ENCODE measurements around the gene RPS10.
"Not testable (repeated sequence)": the region's sequence is repeated elsewhere in the genome, so short reads cannot be mapped to it uniquely, and the experiment has no call there.

Gene RPS10

DNA sequence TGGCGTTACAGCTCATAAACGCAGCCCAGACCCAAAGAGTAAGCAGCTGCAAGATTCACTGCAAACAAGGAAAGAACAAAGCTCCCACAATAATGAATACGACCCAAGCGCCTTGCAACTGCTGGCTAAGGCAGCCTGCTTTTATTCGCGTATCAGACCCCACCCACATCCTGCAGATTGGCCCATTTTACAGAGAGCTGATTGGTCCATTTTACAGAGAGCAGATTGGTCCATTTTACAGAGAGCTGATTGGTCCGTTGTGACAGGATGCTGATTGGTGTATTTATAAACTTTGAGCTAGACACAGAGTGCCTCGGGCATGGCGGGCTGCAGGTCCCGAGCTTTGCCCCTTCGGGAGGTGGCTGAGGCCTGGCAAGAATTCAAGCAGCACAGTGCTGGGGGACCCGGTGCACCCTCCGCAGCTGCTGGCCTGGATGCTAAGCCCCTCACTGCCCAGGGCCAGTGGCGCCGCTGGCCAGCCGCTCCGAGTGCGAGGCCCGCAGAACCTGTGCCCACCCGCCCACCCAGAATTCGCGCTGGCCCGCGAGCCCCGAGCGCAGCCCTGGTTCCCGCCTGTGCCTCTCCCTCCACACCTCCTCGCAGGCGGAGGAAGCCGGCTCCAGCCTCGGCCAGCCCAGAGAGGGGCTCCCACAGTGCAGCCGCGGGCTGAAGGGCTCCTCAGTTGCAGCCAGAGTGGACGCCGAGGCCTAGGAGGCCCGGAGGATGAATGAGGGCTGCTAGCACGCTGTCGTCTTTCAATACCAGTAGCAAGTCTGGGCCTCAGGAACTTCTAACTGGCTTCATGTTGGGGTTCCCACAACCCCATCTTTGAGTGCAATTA, 11.2 kb upstream of the RPS10 start:
- Histone ChIP-seq H3K27me3 (ENCODE audit: low read depth) (no peaks in the 10 kb centered on the region), H3K36me3 (replicated peaks) (no peaks in the 10 kb centered on the region), H3K9me3 (no peaks in the 10 kb centered on the region), H3K4me1 (no peaks in the 10 kb centered on the region), H3K4me3 (no peak overlapping the region)
- in situ Hi-C loops (cut with MboI; ENCODE audit: low sequenced_read_pairs), result no loop called here
- no peak for DNase-seq (ENCODE audit: low spot score in 2 of 2)

DNA sequence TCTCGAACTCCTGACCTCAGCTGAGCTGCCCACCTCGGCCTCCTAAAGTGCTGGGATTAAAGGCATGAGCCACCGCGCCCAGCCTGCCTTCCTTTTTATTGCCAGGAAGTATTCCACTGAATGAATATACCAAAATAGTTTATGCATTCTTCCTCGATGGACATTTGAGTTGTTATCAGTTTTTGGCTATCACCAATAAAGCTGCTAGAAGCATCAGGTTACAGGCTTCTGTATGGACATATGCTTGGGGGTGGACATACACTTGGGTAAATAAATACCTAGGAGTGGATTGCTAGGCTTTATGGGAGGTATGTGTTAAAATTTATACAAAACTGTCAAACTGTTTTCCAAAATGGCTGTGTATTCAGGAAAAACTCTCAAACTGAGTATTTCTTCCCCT, 10.0 kb upstream of the RPS10 start:
- no peak overlapping the region for H3K4me3 ChIP-seq
- H3K36me3 ChIP-seq (replicated peaks), result no peaks in the 10 kb centered on the region
- H3K9me3 ChIP-seq, result peaks cover 4% of the 10 kb centered on the region
- H3K4me1 ChIP-seq, result no peaks in the 10 kb centered on the region
- no peak for DNase-seq (ENCODE audit: low spot score in 2 of 2)
- in situ Hi-C loops (cut with MboI; ENCODE audit: low sequenced_read_pairs), result no loop called here
- no peaks in the 10 kb centered on the region for H3K27me3 ChIP-seq (ENCODE audit: low read depth)

DNA sequence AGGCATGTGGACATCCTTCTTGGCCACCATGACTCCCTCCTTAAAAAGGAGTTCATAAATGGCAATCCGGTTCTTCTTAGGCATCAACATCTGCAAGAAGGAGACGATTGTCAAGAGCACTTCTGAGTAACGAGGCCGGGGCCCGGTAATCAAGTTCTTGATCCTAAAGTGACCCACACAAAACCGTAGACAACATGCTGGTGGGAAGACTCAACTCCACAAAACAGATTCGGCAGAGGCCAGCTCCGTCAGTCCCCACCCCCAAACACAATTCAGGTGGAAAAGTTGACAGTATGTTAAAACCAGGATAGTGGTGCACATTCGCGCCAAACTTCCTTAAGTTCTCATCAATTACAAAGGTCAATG, 754 bp downstream of the RPS10 start:
- Histone ChIP-seq H3K9me3 (no peaks in the 10 kb centered on the region; the same call in 1 of the 2 replicates), H3K4me3 (peak overlapping the region; percentile 94), H3K36me3 (replicated peaks) (peaks cover 55% of the 10 kb centered on the region), H3K4me1 (peaks cover 19% of the 10 kb centered on the region), H3K27me3 (ENCODE audit: low read depth) (no peaks in the 10 kb centered on the region)
- in situ Hi-C loops (cut with MboI; ENCODE audit: low sequenced_read_pairs), result no loop called here
- peak in 1 of 2 experiments; percentile 30 for DNase-seq (ENCODE audit: low spot score in 2 of 2)

- Histone ChIP-seq H3K27me3 (ENCODE audit: low read depth) (no peaks in the 10 kb centered on the region), H3K4me3 (peak overlapping the region; percentile 94), H3K9me3 (no peaks in the 10 kb centered on the region; the same call in 1 of the 2 replicates), H3K4me1 (peaks cover 19% of the 10 kb centered on the region), H3K36me3 (replicated peaks) (peaks cover 61% of the 10 kb centered on the region)
- in situ Hi-C loops (cut with MboI; ENCODE audit: low sequenced_read_pairs), result no loop called here
- DNase-seq (ENCODE audit: low spot score in 2 of 2), result peak; percentile 72 to 87
These were observed 1.4 kb downstream of the RPS10 start for GRCh38 chr6:34424200-34425131.

DNA sequence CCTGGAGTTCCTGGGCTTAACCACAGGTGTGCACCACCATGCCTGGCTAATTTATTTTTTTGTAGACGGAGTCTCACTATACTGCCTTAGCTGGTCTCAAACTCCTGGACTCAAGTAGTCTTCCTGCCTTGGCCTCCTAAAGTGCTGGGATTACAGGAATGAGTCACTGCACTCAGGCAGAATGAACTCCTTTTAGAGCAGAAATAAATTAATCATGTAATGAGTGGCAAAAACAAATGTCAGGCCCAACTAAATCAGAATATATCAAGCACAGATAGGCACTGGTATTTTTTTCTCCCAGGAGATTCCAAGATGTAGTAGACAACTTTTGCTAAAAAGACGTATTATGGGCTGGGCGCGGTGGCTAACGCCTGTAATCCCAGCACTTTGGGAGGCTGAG, 2.6 kb downstream of the RPS10 start:
- peaks cover 73% of the 10 kb centered on the region for H3K36me3 ChIP-seq (replicated peaks)
- no peaks in the 10 kb centered on the region for H3K27me3 ChIP-seq (ENCODE audit: low read depth)
- DNase-seq (ENCODE audit: low spot score in 2 of 2), result no peak
- H3K9me3 ChIP-seq, result no peaks in the 10 kb centered on the region
- H3K4me1 ChIP-seq, result peaks cover 19% of the 10 kb centered on the region
- no peak overlapping the region for H3K4me3 ChIP-seq
- in situ Hi-C loops (cut with MboI; ENCODE audit: low sequenced_read_pairs), result no loop called here

GRCh38 chr6:34418367-34418766, 7.5 kb downstream of the RPS10 start:
- H3K36me3 ChIP-seq (replicated peaks), result peaks cover 88% of the 10 kb centered on the region

DNA sequence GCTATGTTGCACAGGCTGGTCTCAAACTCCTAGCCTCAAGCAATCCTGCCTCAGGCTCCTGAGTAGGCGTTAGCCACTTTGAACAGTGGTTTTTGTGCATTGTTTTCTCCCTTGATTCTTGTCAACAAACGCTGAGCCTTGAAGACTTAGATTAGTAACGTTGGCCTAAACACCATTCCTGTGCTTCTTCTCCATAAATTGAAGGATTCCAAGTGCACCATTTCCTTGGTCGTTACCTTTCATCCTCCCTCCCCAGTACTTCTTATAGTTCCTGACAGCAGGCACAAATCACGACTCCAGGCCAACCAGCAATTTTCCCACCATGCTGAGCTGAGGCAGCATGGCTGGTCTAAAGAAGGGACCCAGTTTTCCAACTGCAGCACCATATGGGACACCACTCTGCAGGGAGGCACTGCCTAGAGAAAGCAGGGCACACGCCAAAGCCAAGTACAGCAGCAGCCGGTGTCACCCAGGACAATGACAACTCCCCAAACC, 8.9 kb downstream of the RPS10 start:
- H3K4me1 ChIP-seq, result peaks cover 6% of the 10 kb centered on the region
- H3K4me3 ChIP-seq, result no peak overlapping the region
- DNase-seq (ENCODE audit: low spot score in 2 of 2), result no peak
- no peaks in the 10 kb centered on the region for H3K9me3 ChIP-seq
- in situ Hi-C loops (cut with MboI; ENCODE audit: low sequenced_read_pairs), result loop anchor here (5.0 kb wide), 1 partner anchor 170 kb away; the partner anchor contains the start of gene SMIM29
- no peaks in the 10 kb centered on the region for H3K27me3 ChIP-seq (ENCODE audit: low read depth)
- peaks cover 73% of the 10 kb centered on the region for H3K36me3 ChIP-seq (replicated peaks)

More at GRCh38 chr6:34418367-34418766, 7.5 kb downstream of the RPS10 start:
- Histone ChIP-seq H3K27me3 (ENCODE audit: low read depth) (no peaks in the 10 kb centered on the region), H3K4me1 (peaks cover 5% of the 10 kb centered on the region), H3K9me3 (no peaks in the 10 kb centered on the region), H3K4me3 (no peak overlapping the region)
- in situ Hi-C loops (cut with MboI; ENCODE audit: low sequenced_read_pairs), result loop anchor here (5.0 kb wide), 1 partner anchor 171 kb away; the partner anchor contains the start of gene SMIM29
- no peak for DNase-seq (ENCODE audit: low spot score in 2 of 2)

- H3K36me3 ChIP-seq (replicated peaks), result peaks cover 59% of the 10 kb centered on the region
- in situ Hi-C loops (cut with MboI; ENCODE audit: low sequenced_read_pairs), result loop anchor here (5.0 kb wide), 1 partner anchor 168 kb away; the partner anchor contains the start of gene SMIM29
- peak; percentile 52 for DNase-seq (ENCODE audit: low spot score in 2 of 2)
These were observed 10.6 kb downstream of the RPS10 start for GRCh38 chr6:34414999-34415858.

DNA sequence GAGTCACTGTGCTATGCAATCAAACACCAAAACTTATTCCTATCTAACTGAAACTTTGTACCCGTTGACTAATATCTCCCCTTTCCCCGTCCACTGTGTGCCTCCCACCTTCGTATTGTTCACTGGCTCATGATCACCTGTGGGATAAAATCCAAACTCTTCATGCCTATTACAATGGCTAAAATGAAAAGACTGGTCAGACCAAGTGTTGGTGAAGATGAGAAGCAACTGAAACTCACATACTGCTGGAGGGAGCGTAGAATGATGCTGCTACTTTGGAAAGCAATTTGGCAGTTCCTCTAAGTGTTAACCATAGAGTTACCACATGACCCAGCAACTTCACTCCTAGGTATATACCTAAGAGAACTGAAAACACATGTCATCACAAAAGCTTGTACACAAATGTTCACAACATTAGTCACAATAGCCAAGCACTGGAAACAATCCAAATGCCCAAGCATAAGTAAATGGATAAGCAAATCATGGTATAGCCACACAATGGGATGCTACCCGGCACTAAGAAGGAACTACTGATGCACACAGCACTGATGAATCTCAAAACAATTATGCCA, 13.1 kb downstream of the RPS10 start:
- Histone ChIP-seq H3K36me3 (replicated peaks) (peaks cover 34% of the 10 kb centered on the region), H3K27me3 (ENCODE audit: low read depth) (no peaks in the 10 kb centered on the region), H3K4me1 (peaks cover 11% of the 10 kb centered on the region), H3K9me3 (no peaks in the 10 kb centered on the region), H3K4me3 (no peak overlapping the region)
- in situ Hi-C loops (cut with MboI; ENCODE audit: low sequenced_read_pairs), result no loop called here
- DNase-seq (ENCODE audit: low spot score in 2 of 2), result no peak

More at GRCh38 chr6:34414999-34415858, 10.6 kb downstream of the RPS10 start:
- Histone ChIP-seq H3K27me3 (ENCODE audit: low read depth) (no peaks in the 10 kb centered on the region), H3K4me1 (peaks cover 11% of the 10 kb centered on the region), H3K9me3 (no peaks in the 10 kb centered on the region), H3K4me3 (no peak overlapping the region)

DNA sequence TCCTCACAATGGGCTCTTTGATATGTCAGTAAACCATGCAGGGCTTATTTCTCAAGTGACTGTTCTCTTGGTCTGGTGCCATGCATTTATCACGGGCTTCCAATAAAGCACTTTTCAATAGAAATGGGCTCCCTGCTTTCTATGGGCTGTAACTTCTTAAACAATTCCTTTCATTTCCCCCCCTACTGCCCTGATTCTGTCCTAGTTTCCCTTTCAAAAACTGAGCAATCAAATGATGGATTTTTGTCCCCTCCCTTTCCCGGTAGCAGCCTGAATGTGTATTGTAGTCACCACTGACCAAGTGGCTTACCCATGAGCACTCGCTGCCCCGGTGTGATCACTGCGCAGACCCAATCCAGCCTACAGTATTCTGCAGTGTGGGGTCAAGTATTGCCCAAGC, 13.9 kb downstream of the RPS10 start:
- no peaks in the 10 kb centered on the region for H3K9me3 ChIP-seq
- in situ Hi-C loops (cut with MboI; ENCODE audit: low sequenced_read_pairs), result no loop called here
- H3K4me3 ChIP-seq, result no peak overlapping the region
- peaks cover 11% of the 10 kb centered on the region for H3K4me1 ChIP-seq
- H3K36me3 ChIP-seq (replicated peaks), result peaks cover 27% of the 10 kb centered on the region
- peak; percentile 76 to 84 for DNase-seq (ENCODE audit: low spot score in 2 of 2)
- H3K27me3 ChIP-seq (ENCODE audit: low read depth), result no peaks in the 10 kb centered on the region

DNA sequence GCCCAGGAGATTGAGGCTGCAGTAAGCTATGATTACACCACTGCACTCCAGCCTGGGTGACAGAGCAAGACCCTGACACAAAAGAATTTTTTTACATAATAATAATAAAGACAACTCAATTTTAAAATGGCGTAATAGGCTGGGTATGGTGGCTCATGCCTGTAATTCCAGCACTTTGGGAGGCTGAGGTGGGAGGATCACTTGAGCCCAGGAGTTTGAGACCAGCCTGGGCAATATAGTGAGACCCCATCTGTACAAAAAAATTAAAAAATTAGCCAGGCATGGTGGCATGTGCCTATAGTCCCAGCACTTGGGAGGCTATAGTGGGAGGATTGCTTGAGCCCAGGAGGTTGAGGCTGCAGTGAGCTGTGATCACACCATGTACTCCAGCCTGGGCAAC, 18.0 kb downstream of the RPS10 start:
- H3K27me3 ChIP-seq (ENCODE audit: low read depth); H3K9me3 ChIP-seq; in situ Hi-C loops (cut with MboI; ENCODE audit: low sequenced_read_pairs); DNase-seq (ENCODE audit: low spot score in 2 of 2); H3K36me3 ChIP-seq (replicated peaks); H3K4me3 ChIP-seq: not testable (repeated sequence)
- H3K4me1 ChIP-seq, result peaks cover 11% of the 10 kb centered on the region

DNA sequence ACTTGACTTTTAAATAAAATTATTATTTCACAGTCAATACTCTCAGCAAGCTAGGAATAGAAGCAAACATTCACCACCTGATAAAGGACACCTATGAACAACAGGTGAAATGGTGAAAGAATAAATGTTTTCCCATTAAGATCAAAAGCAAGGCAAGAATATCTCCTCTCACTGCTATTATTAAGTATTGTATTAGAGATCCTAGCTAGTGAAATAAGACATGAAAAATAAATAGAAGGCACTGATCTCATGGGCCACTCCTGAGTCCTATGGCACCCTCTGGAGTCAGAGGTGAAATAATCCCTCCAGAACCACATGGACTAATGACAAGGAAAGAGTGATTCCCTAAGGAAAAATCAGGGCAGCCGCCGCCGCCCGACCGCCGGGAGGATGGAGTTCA, 29.4 kb downstream of the RPS10 start:
- in situ Hi-C loops (cut with MboI; ENCODE audit: low sequenced_read_pairs), result no loop called here
- Histone ChIP-seq H3K4me1 (peaks cover 14% of the 10 kb centered on the region), H3K4me3 (no peak overlapping the region), H3K36me3 (replicated peaks) (no peaks in the 10 kb centered on the region), H3K9me3 (peaks cover 9% of the 10 kb centered on the region), H3K27me3 (ENCODE audit: low read depth) (no peaks in the 10 kb centered on the region)
- DNase-seq (ENCODE audit: low spot score in 2 of 2), result no peak

DNA sequence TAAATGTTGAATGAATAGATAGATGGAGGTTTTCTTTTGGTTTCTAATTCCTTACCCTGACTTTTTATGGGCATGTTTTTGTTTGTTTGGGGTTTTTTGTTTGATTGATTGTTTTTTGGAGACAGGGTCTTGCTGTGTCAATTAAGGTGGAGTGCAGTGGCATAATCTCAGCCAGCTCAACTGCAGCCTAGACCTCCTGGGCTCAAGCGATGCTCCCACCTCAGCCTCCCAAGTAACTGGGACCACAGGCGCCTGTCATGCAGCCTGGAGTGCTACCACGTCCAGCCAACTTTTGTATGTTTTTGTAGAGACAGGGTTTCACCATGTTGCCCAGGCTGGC, 31.9 kb downstream of the RPS10 start:
- H3K4me3 ChIP-seq, result no peak overlapping the region

More for the DNA sequence above, 31.9 kb downstream of the RPS10 start:
- in situ Hi-C loops (cut with MboI; ENCODE audit: low sequenced_read_pairs), result no loop called here
- Histone ChIP-seq H3K4me1 (peaks cover 17% of the 10 kb centered on the region), H3K36me3 (replicated peaks) (no peaks in the 10 kb centered on the region), H3K27me3 (ENCODE audit: low read depth) (no peaks in the 10 kb centered on the region), H3K9me3 (peaks cover 11% of the 10 kb centered on the region)
- no peak for DNase-seq (ENCODE audit: low spot score in 2 of 2)
